Measurements from ENCODE around the gene ASB15. TPM values are rescaled to one million over a fixed set of nuclear protein-coding genes. Genes with fewer than 3 reads are reported as not detected.

The ASB15 gene
- total and polyA plus RNA-seq, 2 of the 8 experiments (the other 6 are each of a cell fraction or from before 2014, with no cell fraction given), result not detected

GRCh38 chr7:123640583-123640982, 39.0 kb downstream of the ASB15 start:
- Histone ChIP-seq H2BK5ac (ENCODE audit: low read depth, low read length) (no peak overlapping the region), H2BK20ac (ENCODE audit: low read length) (no peak overlapping the region), H3K56ac (replicated peaks; ENCODE audit: insufficient read length, low read depth, low read length) (no peak overlapping the region), H2BK15ac (ENCODE audit: low read length) (no peak overlapping the region), H3K79me2 (ENCODE audit: control insufficient read depth in 1 of 2, insufficient read depth in 2 of 2, low read length in 2 of 2) (no peaks in the 10 kb centered on the region), H4K20me1 (replicated peaks in 1 of 2; ENCODE audit: control insufficient read depth in 1 of 2, insufficient read depth in 2 of 2, low read length in 2 of 2) (no peaks in the 10 kb centered on the region), H4K5ac (ENCODE audit: insufficient read length, low read depth, low read length) (no peak overlapping the region), H3K4me1 (replicated peaks in 1 of 4; ENCODE audit: control insufficient read depth in 3 of 4, insufficient read depth in 4 of 4, low read length in 3 of 4) (peaks cover 3 to 9% (median 8%) of the 10 kb centered on the region in 4 experiments; a peak in 6 of 7 replicates), H2BK120ac (replicated peaks; ENCODE audit: low read depth, low read length) (no peak overlapping the region), H2BK12ac (ENCODE audit: low read depth, low read length) (no peak overlapping the region), H3K27ac (ENCODE audit: low read depth, low read length) (no peak overlapping the region), H3K27me3 (replicated peaks in 1 of 4; ENCODE audit: control insufficient read depth in 3 of 4, extremely low read depth in 1 of 4, insufficient read depth in 3 of 4, low read length in 3 of 4) (no peaks in the 10 kb centered on the region), H3K9me3 (ENCODE audit: insufficient read depth in 2 of 2, low read depth in 1 of 2, low read length in 1 of 2) (no peaks in the 10 kb centered on the region), H3K18ac (ENCODE audit: extremely low read depth, low read length) (no peak overlapping the region), H3K14ac (ENCODE audit: insufficient read length) (no peak overlapping the region), H3K9ac (replicated peaks in 1 of 4; ENCODE audit: extremely low read depth in 1 of 4, low read depth in 3 of 4, low read length in 3 of 4) (no peak overlapping the region), H3K4me3 (ENCODE audit: extremely low read depth in 1 of 4, insufficient read depth in 2 of 4, low read depth in 3 of 4, low read length in 4 of 4) (no peak overlapping the region), H2AFZ (ENCODE audit: low read length) (no peak overlapping the region), H2AK5ac (ENCODE audit: low read depth, low read length) (no peak overlapping the region), H3K23me2 (ENCODE audit: low read depth, low read length) (no peaks in the 10 kb centered on the region), H4K8ac (ENCODE audit: extremely low read depth, insufficient read depth, low read length) (no peak overlapping the region), H3K4ac (replicated peaks; ENCODE audit: insufficient read length, low read depth, low read length) (no peak overlapping the region), H4K91ac (replicated peaks; ENCODE audit: insufficient read length, low read length) (no peak overlapping the region), H3K79me1 (ENCODE audit: low read depth, low read length) (no peaks in the 10 kb centered on the region), H3K4me2 (ENCODE audit: insufficient read depth in 1 of 2, low read depth in 2 of 2, low read length in 2 of 2) (no peak overlapping the region), H3K23ac (ENCODE audit: insufficient read length) (no peak overlapping the region), H3K36me3 (ENCODE audit: control insufficient read depth in 2 of 4, insufficient read depth in 4 of 4, low read length in 3 of 4) (no peaks in the 10 kb centered on the region)
- ChIA-PET POLR2A (ENCODE audit: partially characterized antibody) (interaction anchor here (0.5 kb wide), 1 partner anchor 13 kb away, joined by 3 read pairs; no protein-coding TSS in a partner anchor), CTCF (ENCODE audit: partially characterized antibody) (interaction anchor here (0.9 kb wide), 1 partner anchor 80 kb away, joined by 3 read pairs; no protein-coding TSS in a partner anchor)
- FAIRE-seq (no peak), DNase-seq (ENCODE audit: low read depth in 1 of 2, low spot score in 2 of 2) (no peak)
- TF ChIP-seq HDAC2 (IDR thresholded peaks at IDR 0.05; ENCODE audit: borderline replicate concordance in 1 of 2, low read depth in 2 of 2, low read length in 2 of 2) (no peak), POLR2AphosphoS5 (IDR thresholded peaks at IDR 0.05; ENCODE audit: low read depth, low read length) (no peak), ASH2L (IDR thresholded peaks at IDR 0.05; ENCODE audit: low read length) (no peak), JUND (IDR thresholded peaks at IDR 0.05; ENCODE audit: low read length) (no peak), SP1 (IDR thresholded peaks at IDR 0.05; ENCODE audit: low read depth, low read length) (no peak), GABPA (IDR thresholded peaks at IDR 0.05; ENCODE audit: borderline replicate concordance, insufficient read depth, low read length) (no peak), BRCA1 (IDR thresholded peaks at IDR 0.05; ENCODE audit: low read depth, low read length) (no peak), TBP (IDR thresholded peaks at IDR 0.05; ENCODE audit: low read depth, low read length) (no peak), SIRT6 (IDR thresholded peaks at IDR 0.05; ENCODE audit: low read length) (no peak), GTF2F1 (IDR thresholded peaks at IDR 0.05; ENCODE audit: borderline replicate concordance, low read depth, low read length) (no peak), SAP30 (IDR thresholded peaks at IDR 0.05; ENCODE audit: insufficient read depth, insufficient replicate concordance, low read length) (no peak), TAF1 (IDR thresholded peaks at IDR 0.05; ENCODE audit: low read depth, low read length) (no peak)
- TF ChIP-seq, protein P1, sequence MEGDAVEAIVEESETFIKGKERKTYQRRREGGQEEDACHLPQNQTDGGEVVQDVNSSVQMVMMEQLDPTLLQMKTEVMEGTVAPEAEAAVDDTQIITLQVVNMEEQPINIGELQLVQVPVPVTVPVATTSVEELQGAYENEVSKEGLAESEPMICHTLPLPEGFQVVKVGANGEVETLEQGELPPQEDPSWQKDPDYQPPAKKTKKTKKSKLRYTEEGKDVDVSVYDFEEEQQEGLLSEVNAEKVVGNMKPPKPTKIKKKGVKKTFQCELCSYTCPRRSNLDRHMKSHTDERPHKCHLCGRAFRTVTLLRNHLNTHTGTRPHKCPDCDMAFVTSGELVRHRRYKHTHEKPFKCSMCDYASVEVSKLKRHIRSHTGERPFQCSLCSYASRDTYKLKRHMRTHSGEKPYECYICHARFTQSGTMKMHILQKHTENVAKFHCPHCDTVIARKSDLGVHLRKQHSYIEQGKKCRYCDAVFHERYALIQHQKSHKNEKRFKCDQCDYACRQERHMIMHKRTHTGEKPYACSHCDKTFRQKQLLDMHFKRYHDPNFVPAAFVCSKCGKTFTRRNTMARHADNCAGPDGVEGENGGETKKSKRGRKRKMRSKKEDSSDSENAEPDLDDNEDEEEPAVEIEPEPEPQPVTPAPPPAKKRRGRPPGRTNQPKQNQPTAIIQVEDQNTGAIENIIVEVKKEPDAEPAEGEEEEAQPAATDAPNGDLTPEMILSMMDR (IDR thresholded peaks at IDR 0.05; ENCODE audit: control extremely low read depth in 1 of 3, insufficient read depth in 1 of 3, low read depth in 1 of 3, low read length in 3 of 3), result no peak
